ENCODE data around the gene NEUROD4.

NEUROD4 gene

DNA sequence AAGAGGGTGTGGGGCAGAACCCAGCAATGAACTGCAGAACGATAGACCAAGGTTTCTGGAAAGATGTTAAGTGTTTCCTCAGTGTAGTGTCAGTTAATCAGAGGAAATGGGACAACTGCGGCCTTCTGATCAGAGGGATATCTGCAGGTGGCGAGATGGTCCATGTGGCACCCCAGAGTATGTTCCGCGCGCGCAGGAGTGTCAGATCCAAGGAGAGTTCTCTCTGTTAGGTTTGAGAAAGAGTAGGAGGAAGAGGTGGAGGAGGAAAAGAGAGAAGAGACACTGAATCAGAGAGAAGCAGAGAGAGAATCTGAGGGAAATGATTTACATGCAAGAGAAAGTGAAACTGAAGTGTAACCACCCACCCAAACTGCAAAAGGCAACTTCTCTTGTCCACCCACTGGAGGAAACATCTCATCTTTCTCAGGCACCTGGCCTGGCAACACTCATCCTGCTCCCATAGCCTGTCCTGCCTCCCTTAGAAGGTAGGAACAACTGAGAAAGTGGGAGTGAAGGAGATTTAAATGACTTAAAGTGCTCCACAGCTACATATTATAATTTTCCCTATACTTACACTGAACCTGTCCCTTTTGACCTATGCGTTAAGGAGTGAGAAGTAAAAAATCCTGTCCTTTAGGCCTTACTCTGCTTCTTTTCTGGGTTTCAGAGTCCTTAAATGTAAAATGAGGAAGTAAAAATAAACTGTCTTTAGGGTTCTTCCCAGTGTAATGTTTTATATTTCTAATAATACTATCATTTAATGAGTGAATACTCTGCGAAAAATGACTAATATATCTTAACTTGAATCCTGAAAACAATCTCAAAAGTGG, 28.4 kb upstream of the NEUROD4 start:
- Histone ChIP-seq H3K27me3 (ENCODE audit: low read length) (no peaks in the 10 kb centered on the region), H3K9ac (ENCODE audit: low read length) (no peak overlapping the region; the same call in 1 of the 2 replicates), H3K4me2 (ENCODE audit: low read depth, low read length, poor library complexity, severe bottlenecking) (peak overlapping the region; percentile 28), H3F3A (ENCODE audit: insufficient read depth) (no peaks in the 10 kb centered on the region; the same call in 1 of the 2 replicates), H2AFZ (ENCODE audit: low read depth, low read length, severe bottlenecking) (no peak overlapping the region), H3K9me3 (ENCODE audit: insufficient read depth, low read length) (no peaks in the 10 kb centered on the region), H4K20me1 (ENCODE audit: low read depth, low read length) (no peaks in the 10 kb centered on the region), H3K9me2 (replicated peaks; ENCODE audit: insufficient read depth, low read length) (no peaks in the 10 kb centered on the region), H3K79me2 (ENCODE audit: insufficient read depth, low read length) (no peaks in the 10 kb centered on the region), H3K27ac (ENCODE audit: low read depth, low read length) (peak overlapping the region; percentile 42), H3K36me3 (ENCODE audit: low read length) (no peaks in the 10 kb centered on the region), H3K4me3 (ENCODE audit: insufficient read depth, low read length, poor library complexity, severe bottlenecking) (no peak overlapping the region)
- TF ChIP-seq EZH2phosphoT487 (conservative IDR thresholded peaks at IDR 0.05; ENCODE audit: low read length) = no peak
- TF ChIP-seq, protein P1, sequence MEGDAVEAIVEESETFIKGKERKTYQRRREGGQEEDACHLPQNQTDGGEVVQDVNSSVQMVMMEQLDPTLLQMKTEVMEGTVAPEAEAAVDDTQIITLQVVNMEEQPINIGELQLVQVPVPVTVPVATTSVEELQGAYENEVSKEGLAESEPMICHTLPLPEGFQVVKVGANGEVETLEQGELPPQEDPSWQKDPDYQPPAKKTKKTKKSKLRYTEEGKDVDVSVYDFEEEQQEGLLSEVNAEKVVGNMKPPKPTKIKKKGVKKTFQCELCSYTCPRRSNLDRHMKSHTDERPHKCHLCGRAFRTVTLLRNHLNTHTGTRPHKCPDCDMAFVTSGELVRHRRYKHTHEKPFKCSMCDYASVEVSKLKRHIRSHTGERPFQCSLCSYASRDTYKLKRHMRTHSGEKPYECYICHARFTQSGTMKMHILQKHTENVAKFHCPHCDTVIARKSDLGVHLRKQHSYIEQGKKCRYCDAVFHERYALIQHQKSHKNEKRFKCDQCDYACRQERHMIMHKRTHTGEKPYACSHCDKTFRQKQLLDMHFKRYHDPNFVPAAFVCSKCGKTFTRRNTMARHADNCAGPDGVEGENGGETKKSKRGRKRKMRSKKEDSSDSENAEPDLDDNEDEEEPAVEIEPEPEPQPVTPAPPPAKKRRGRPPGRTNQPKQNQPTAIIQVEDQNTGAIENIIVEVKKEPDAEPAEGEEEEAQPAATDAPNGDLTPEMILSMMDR (IDR thresholded peaks at IDR 0.05; ENCODE audit: insufficient read depth, low read length, poor library complexity, severe bottlenecking) = no peak

DNA sequence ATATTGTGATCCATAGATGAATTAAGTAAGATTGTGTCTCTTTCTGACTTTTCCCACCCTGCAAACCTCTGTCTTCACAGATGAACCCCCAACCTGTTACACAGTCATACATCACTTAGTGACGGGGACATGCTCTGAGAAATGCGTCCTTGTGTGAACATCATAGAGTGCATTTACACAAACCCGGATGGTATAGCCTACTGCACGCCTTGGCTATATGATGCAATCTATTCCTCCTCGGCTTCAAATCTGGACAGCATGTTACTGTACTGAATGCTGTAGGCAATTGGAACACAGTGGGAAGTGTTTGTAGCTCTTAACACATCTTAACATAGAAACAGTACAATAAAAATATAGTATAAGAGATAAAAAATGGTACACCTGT, 27.8 kb upstream of the NEUROD4 start:
- H3K9me3 ChIP-seq (ENCODE audit: insufficient read depth, low read length) = no peaks in the 10 kb centered on the region
- H3K9ac ChIP-seq (ENCODE audit: low read length) = no peak overlapping the region
- H2AFZ ChIP-seq (ENCODE audit: low read depth, low read length, severe bottlenecking) = no peak overlapping the region
- H4K20me1 ChIP-seq (ENCODE audit: low read depth, low read length) = no peaks in the 10 kb centered on the region
- no peak for TF ChIP-seq EZH2phosphoT487 (conservative IDR thresholded peaks at IDR 0.05; ENCODE audit: low read length)
- TF ChIP-seq, protein P1 (IDR thresholded peaks at IDR 0.05; ENCODE audit: insufficient read depth, low read length, poor library complexity, severe bottlenecking) = no peak
- no peak overlapping the region for H3K4me3 ChIP-seq (ENCODE audit: insufficient read depth, low read length, poor library complexity, severe bottlenecking)
- no peaks in the 10 kb centered on the region for H3K9me2 ChIP-seq (replicated peaks; ENCODE audit: insufficient read depth, low read length)
- H3K36me3 ChIP-seq (ENCODE audit: low read length) = no peaks in the 10 kb centered on the region
- peak overlapping the region; percentile 28 for H3K4me2 ChIP-seq (ENCODE audit: low read depth, low read length, poor library complexity, severe bottlenecking)
- peak overlapping the region; percentile 42 for H3K27ac ChIP-seq (ENCODE audit: low read depth, low read length)
- H3K79me2 ChIP-seq (ENCODE audit: insufficient read depth, low read length) = no peaks in the 10 kb centered on the region
- H3K27me3 ChIP-seq (ENCODE audit: low read length) = no peaks in the 10 kb centered on the region
- no peaks in the 10 kb centered on the region; the same call in 1 of the 2 replicates for H3F3A ChIP-seq (ENCODE audit: insufficient read depth)

DNA sequence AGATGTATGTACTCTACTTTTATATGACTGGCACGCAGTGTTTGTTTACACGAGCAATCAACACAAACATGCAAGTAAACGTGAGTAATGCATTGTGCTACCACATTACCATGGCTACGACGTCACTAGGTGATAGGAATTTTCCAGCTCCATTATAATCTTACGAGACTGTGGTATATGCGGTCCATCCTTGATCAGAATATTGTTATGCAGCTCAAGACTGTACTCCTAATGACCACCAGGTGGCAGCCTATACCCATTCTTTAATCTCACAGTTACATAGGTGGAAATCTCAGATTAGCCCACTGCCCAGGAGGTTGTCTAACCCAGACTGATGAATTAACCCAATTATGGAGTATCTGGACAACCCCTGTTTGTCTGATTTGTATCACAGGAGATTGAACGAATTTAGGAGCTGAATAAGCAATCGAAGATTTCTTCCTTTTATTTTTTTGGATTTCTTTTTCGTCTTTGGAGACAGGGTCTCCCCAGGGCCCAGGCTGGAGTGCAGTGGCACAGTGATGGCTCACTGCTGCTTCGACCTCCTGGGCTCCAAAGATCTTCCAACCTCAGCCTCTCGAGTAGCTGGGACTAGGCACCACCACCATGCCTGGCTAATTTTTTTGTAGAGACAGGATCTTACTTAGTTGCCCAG, 26.5 kb upstream of the NEUROD4 start:
- H3K4me2 ChIP-seq (ENCODE audit: low read depth, low read length, poor library complexity, severe bottlenecking) = no peak overlapping the region
- H3F3A ChIP-seq (ENCODE audit: insufficient read depth) = no peaks in the 10 kb centered on the region; the same call in 1 of the 2 replicates
- 0 out of 2 replicates have a peak, but pooled peaks cover 1% of the 10 kb centered on the region for H3K36me3 ChIP-seq (ENCODE audit: low read length)
- H4K20me1 ChIP-seq (ENCODE audit: low read depth, low read length) = no peaks in the 10 kb centered on the region
- H3K9me3 ChIP-seq (ENCODE audit: insufficient read depth, low read length) = no peaks in the 10 kb centered on the region
- TF ChIP-seq, protein P1 (IDR thresholded peaks at IDR 0.05; ENCODE audit: insufficient read depth, low read length, poor library complexity, severe bottlenecking) = peak; percentile 52
- TF ChIP-seq EZH2phosphoT487 (conservative IDR thresholded peaks at IDR 0.05; ENCODE audit: low read length) = no peak
- no peak overlapping the region for H2AFZ ChIP-seq (ENCODE audit: low read depth, low read length, severe bottlenecking)
- H3K9me2 ChIP-seq (replicated peaks; ENCODE audit: insufficient read depth, low read length) = no peaks in the 10 kb centered on the region
- no peak overlapping the region for H3K27ac ChIP-seq (ENCODE audit: low read depth, low read length)
- no peak overlapping the region for H3K4me3 ChIP-seq (ENCODE audit: insufficient read depth, low read length, poor library complexity, severe bottlenecking)
- H3K9ac ChIP-seq (ENCODE audit: low read length) = no peak overlapping the region
- no peaks in the 10 kb centered on the region for H3K79me2 ChIP-seq (ENCODE audit: insufficient read depth, low read length)
- no peaks in the 10 kb centered on the region for H3K27me3 ChIP-seq (ENCODE audit: low read length)
